ACC112 (cell line): ENCODE measurements around the gene OPA1.

Experiments used
- H2AFZ ChIP-seq: fragments of 200-600 bp; sonication (generic); one replicate; pipeline ENCODE4 v1.6.0; 2017; ENCODE audit warnings: antibody characterized with exemption, low read length; ENCODE audit not compliant: unreplicated experiment
- H3K27ac ChIP-seq: fragments of 200-600 bp; sonication (generic); 2 replicates; pipeline ENCODE4 v1.5.1; 2014; ENCODE audit warnings: low read depth, mild to moderate bottlenecking, antibody characterized with exemption, low read length, moderate library complexity
- H3K27me3 ChIP-seq: fragments of 200-600 bp; sonication (generic); 2 replicates; pipeline ENCODE4 v1.6.1; 2014; ENCODE audit warnings: mild to moderate bottlenecking, antibody characterized with exemption, low read length, moderate library complexity, mixed read lengths; ENCODE audit not compliant: insufficient read depth
- H3K36me3 ChIP-seq: fragments of 200-600 bp; sonication (generic); 2 replicates; pipeline ENCODE4 v1.6.1; 2016; ENCODE audit warnings: mild to moderate bottlenecking, antibody characterized with exemption, low read length, moderate library complexity, mixed read lengths; ENCODE audit not compliant: insufficient read depth
- H3K4me1 ChIP-seq: fragments of 200-600 bp; sonication (generic); one replicate; pipeline ENCODE4 v1.6.1; 2016; ENCODE audit warnings: low read length, mixed read lengths; ENCODE audit not compliant: insufficient read depth, unreplicated experiment, control insufficient read depth
- H3K4me3 ChIP-seq: fragments of 200-600 bp; sonication (generic); 2 replicates; pipeline ENCODE4 v1.5.1; 2014; ENCODE audit warnings: mild to moderate bottlenecking, low read depth, low read length
- H3K79me2 ChIP-seq: fragments of 200-600 bp; sonication (generic); one replicate; pipeline ENCODE4 v1.6.0; 2016; ENCODE audit warnings: low read length; ENCODE audit not compliant: control insufficient read depth, unreplicated experiment, insufficient read depth

The OPA1 gene

DNA sequence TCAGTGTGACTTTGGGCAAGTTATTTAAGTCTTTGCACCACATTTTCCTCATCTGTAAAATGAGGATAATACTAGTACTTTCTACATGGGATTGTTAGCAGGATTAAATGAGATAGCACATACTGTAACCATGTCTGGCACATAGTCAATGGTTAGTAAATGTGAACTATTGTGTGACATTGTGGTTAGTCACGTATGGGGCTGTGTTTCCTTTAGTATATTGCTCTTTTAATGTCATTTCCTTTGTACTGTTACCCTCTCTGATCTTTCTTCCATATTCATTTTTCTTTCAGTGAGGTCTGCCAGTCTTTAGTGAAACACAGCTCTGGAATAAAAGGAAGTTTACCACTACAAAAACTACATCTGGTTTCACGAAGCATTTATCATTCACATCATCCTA, 21.4 kb downstream of the OPA1 start:
- peaks cover 40% of the 10 kb centered on the region for H3K79me2 ChIP-seq
- peaks cover 23% of the 10 kb centered on the region for H3K36me3 ChIP-seq
- H3K4me1 ChIP-seq, result peaks cover 10% of the 10 kb centered on the region
- H3K27me3 ChIP-seq, result no peaks in the 10 kb centered on the region
- no peak overlapping the region for H2AFZ ChIP-seq
- no peak overlapping the region for H3K4me3 ChIP-seq
- H3K27ac ChIP-seq, result no peak overlapping the region

DNA sequence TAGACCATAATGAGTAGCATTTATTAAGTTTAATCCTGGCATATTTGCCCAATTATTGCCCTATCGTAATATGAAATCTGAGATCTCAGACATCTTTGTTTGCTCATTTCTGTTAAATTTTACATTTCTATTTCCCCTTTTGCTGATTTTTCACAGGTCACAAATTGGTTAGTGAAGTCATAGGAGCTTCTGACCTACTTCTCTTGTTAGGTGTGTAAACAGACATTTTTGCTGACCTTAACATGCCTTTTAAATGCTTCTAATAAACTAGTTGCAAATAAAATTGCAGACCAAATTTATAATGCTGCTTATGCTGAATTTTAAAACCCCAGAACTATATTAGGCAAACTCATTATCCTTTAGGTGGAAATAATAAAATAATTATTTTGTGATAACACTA, 24.6 kb downstream of the OPA1 start:
- no peak overlapping the region for H3K27ac ChIP-seq
- peaks cover 21% of the 10 kb centered on the region for H3K4me1 ChIP-seq
- no peak overlapping the region for H2AFZ ChIP-seq
- H3K79me2 ChIP-seq, result peaks cover 25% of the 10 kb centered on the region
- H3K27me3 ChIP-seq, result no peaks in the 10 kb centered on the region
- peaks cover 35% of the 10 kb centered on the region for H3K36me3 ChIP-seq
- H3K4me3 ChIP-seq, result no peak overlapping the region

DNA sequence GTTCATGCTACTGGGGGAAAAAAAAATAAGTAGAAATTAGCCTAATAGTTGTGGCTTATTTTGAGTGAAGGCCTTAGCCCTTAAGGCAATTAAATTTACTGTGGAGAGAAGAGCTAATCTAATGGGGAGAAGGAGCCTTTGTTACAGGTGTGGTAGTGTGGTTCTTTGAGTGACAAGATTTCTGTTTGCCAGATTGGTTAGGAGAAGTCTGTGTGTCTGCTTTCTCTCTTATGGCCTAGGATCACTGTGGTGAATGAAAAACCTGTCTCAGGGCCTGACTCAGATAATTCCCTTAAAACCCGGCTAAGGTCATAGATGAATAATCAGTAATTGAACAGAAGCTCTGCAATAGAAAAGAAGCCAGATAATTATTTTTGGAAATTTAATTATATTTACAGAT, 27.0 kb downstream of the OPA1 start:
- Histone ChIP-seq H3K4me3 (no peak overlapping the region), H3K27ac (no peak overlapping the region), H3K79me2 (peaks cover 5% of the 10 kb centered on the region), H3K4me1 (peaks cover 11% of the 10 kb centered on the region), H2AFZ (no peak overlapping the region), H3K36me3 (peaks cover 40% of the 10 kb centered on the region), H3K27me3 (no peaks in the 10 kb centered on the region)

DNA sequence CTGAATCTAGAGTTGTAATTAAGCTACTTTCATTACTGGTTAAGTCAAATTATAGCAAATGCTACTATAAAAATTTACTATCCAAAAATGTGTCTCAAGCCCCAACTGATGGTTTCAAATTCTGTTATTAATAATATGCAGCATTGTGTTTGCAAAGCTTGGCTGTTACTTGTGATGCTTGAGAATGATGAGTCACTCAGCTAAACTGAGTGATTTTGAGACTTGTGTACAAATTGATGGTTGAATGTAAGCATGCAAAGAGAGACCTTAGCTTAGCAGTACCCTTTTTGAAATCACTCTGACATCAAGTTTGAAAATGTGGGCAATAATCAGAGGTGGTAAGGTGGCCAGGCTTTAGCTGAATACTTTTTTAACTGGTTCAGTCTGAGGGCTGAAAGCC, 27.6 kb downstream of the OPA1 start:
- H2AFZ ChIP-seq, result no peak overlapping the region
- H3K79me2 ChIP-seq, result peaks cover 2% of the 10 kb centered on the region
- H3K27me3 ChIP-seq, result no peaks in the 10 kb centered on the region
- H3K36me3 ChIP-seq, result peaks cover 40% of the 10 kb centered on the region
- peaks cover 11% of the 10 kb centered on the region for H3K4me1 ChIP-seq
- H3K27ac ChIP-seq, result no peak overlapping the region
- H3K4me3 ChIP-seq, result no peak overlapping the region

DNA sequence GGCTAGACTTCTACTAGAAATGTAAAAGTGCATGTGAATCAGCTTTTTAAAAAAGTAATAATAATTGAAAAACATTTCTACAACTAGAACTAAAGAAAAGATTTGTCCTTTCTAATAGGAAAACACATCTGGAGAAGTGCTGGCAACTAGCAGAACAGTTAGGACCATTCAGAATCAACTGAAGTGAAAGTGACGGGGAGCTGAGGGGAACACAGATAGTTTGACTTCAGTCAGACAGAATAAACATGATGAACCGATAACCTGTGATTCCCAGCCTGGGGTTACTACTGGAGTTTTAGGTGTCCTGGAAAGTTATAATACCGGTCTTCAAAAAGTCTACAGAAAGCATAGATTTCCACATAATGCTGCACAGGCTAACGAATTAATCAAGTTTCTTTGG, 28.1 kb downstream of the OPA1 start:
- Histone ChIP-seq H3K79me2 (peaks cover 2% of the 10 kb centered on the region), H3K4me1 (peaks cover 11% of the 10 kb centered on the region), H3K36me3 (peaks cover 45% of the 10 kb centered on the region), H3K4me3 (no peak overlapping the region), H3K27me3 (no peaks in the 10 kb centered on the region), H3K27ac (no peak overlapping the region), H2AFZ (no peak overlapping the region)

DNA sequence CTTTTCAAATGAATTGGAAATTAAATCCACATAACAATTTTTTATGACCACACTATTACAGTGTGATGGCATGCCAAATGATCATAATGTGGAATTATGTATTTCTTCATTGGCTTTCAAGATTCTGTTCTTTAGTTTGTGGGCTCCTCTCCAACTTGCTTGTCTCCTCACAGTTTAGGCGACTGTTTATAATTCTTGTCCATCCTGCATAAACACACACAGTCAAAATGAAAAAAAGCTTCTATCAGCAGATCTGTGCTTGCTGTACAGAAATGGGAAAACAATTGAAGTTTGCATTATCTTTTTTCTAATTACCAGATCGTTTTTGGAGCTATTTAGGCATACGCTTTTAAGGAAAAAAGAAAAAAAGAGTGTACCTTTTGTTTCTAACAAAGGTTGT, 37.0 kb downstream of the OPA1 start:
- H3K4me3 ChIP-seq, result no peak overlapping the region
- no peaks in the 10 kb centered on the region for H3K79me2 ChIP-seq
- H2AFZ ChIP-seq, result no peak overlapping the region
- peaks cover 13% of the 10 kb centered on the region for H3K36me3 ChIP-seq
- no peaks in the 10 kb centered on the region for H3K27me3 ChIP-seq
- no peak overlapping the region for H3K27ac ChIP-seq
- no peaks in the 10 kb centered on the region for H3K4me1 ChIP-seq

DNA sequence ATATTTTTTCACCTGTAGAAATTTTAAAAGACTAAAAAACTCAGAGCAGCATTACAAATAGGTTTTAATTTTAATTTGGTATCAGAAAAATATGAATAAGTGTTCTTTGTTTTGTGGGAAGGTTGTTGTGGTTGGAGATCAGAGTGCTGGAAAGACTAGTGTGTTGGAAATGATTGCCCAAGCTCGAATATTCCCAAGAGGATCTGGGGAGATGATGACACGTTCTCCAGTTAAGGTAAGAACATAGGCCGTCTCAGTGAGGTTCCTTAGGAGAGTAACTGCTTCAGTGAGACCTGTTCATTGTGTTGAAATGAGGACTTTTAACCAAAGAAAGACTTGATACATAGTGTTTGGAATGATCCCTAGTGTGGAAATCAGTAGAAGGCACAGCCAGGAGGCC, 44.8 kb downstream of the OPA1 start:
- peaks cover 13% of the 10 kb centered on the region; the same call in 1 of the 2 replicates for H3K36me3 ChIP-seq
- no peaks in the 10 kb centered on the region for H3K27me3 ChIP-seq
- H3K79me2 ChIP-seq, result no peaks in the 10 kb centered on the region
- H2AFZ ChIP-seq, result no peak overlapping the region
- H3K4me1 ChIP-seq, result no peaks in the 10 kb centered on the region
- no peak overlapping the region for H3K27ac ChIP-seq
- no peak overlapping the region for H3K4me3 ChIP-seq

DNA sequence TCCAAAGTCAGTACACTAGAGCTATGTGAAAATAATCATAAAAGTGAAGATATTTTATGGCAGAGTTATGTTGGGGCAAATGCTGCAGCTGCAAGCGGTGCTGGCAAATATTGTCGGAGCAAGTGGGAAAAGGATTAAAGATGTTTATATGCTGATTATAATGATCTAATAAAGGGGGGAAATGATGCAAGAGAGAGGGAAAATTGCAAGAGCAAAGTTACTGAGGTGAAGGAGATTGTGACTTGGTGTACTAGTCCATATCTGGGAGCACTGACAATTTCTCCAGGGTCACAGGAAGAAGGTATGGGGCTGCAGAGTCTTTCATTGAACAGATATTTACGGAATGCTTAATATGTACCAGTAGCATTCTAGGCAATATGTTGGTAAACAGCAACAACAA, 45.8 kb downstream of the OPA1 start:
- no peaks in the 10 kb centered on the region for H3K79me2 ChIP-seq
- H3K36me3 ChIP-seq, result peaks cover 23% of the 10 kb centered on the region
- H3K4me3 ChIP-seq, result no peak overlapping the region
- no peak overlapping the region for H3K27ac ChIP-seq
- H2AFZ ChIP-seq, result no peak overlapping the region
- no peaks in the 10 kb centered on the region for H3K27me3 ChIP-seq
- no peaks in the 10 kb centered on the region for H3K4me1 ChIP-seq

DNA sequence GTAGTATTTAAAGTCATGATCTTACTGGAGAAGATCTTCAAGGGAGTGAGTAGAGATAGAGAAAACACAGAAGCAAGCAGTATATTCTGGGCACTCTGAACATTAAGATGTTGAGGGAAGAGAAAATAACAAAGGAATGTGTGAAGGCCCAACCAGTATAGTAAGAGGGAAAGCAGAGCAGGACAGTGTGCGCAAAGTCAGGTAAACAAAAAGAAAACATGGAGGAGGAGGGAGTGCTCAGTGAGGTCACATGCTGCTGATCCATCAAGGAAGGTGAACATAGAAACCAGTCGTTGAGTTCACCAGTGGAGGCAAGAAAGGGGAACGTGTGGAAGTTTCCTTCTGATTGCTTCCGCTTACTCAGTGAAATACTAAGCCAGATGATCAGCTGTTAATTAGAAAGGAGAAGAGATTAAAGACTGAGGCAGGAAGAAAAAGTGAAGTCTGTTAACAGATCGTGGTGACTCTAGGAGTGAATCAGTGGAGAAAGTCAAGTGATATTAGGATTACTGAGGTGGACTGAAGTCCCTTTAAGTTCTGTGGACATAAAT, 47.2 kb downstream of the OPA1 start:
- H3K4me1 ChIP-seq, result no peaks in the 10 kb centered on the region
- no peaks in the 10 kb centered on the region for H3K27me3 ChIP-seq
- no peaks in the 10 kb centered on the region for H3K79me2 ChIP-seq
- H2AFZ ChIP-seq, result no peak overlapping the region
- H3K4me3 ChIP-seq, result no peak overlapping the region
- no peak overlapping the region for H3K27ac ChIP-seq
- H3K36me3 ChIP-seq, result peaks cover 33% of the 10 kb centered on the region

DNA sequence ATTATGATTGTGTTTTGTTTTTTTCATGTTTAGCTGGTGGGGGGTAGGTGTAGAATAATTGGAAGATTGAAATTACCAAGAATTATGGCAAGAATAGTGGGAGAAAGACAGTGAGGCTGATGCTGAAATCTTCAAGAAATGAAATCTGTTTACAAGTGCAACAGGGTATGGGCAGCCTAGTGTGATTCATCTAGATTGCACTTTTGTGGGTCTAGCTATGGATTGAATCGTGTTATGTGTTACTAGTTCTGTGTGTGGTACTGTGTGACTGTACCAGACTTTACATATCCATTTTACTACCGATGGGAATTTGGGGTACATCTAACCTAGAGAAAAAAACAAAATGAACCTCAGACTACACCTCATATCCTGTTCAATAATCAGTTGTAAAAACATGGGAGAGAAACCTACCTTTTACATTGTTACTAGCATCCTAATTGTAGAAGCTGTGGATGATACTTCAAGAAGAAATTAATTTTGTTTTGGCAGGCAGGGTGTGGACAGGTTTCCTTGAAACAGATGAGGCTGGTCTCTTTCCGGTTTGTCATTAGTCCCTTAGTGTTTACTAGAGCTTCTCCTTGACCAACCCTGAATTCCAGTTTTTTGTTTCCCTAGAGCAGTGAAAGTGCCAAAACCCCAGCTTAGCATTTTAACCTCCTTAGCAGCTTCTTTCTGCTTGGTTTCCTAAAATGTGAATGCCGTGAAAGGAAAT, 47.9 kb downstream of the OPA1 start:
- Histone ChIP-seq H3K4me1 (no peaks in the 10 kb centered on the region), H3K27me3 (no peaks in the 10 kb centered on the region), H2AFZ (no peak overlapping the region), H3K36me3 (peaks cover 39% of the 10 kb centered on the region), H3K4me3 (no peak overlapping the region), H3K79me2 (no peaks in the 10 kb centered on the region), H3K27ac (no peak overlapping the region)

DNA sequence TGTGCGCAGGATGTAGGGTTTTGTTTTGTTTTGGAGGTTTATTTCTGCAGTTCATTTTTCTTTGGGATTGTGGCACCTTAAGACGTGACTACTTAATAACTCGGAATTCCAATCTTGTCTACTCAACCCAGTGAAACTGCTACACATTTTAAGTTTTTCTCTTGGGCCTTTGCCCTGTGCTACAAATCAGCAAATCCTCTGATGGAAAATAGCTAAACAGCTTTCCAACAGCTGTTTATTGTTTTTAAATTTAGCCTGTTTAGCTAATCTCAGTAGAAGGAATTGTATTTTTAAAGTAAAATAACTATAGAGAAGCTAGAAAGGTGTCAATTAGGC, 48.4 kb downstream of the OPA1 start:
- no peaks in the 10 kb centered on the region for H3K4me1 ChIP-seq
- H3K27ac ChIP-seq, result no peak overlapping the region
- H3K79me2 ChIP-seq, result no peaks in the 10 kb centered on the region
- peaks cover 42% of the 10 kb centered on the region for H3K36me3 ChIP-seq
- no peaks in the 10 kb centered on the region for H3K27me3 ChIP-seq
- H3K4me3 ChIP-seq, result no peak overlapping the region
- H2AFZ ChIP-seq, result no peak overlapping the region
